SKM-1 (cell line): ENCODE measurements around the gene CFAP410.
"Not testable (repeated sequence)": the region's sequence is repeated elsewhere in the genome, so short reads cannot be mapped to it uniquely, and the experiment has no call there.

Source experiments
- DNase-seq: peaks from one replicate; lab custom pipeline; 2025; ENCODE audit not compliant: unreplicated experiment; lab: John Stamatoyannopoulos, UW

Gene CFAP410

GRCh38 chr21:44318489-44319285 is 20.5 kb downstream of the CFAP410 start:
- no peak for DNase-seq

- no peak for DNase-seq
These were observed 21.3 kb downstream of the CFAP410 start for GRCh38 chr21:44317871-44318270.

GRCh38 chr21:44317241-44317782 is 21.9 kb downstream of the CFAP410 start:
- no peak for DNase-seq

- DNase-seq, result no peak
These were observed 22.8 kb downstream of the CFAP410 start for GRCh38 chr21:44316277-44316900.

- DNase-seq, result no peak
These were observed 23.4 kb downstream of the CFAP410 start for GRCh38 chr21:44315691-44316203.

GRCh38 chr21:44314561-44314960 is 24.6 kb downstream of the CFAP410 start:
- DNase-seq, result no peak

- DNase-seq, result no peak
These were observed 25.1 kb downstream of the CFAP410 start for GRCh38 chr21:44314128-44314527.

GRCh38 chr21:44313451-44313850 is 25.7 kb downstream of the CFAP410 start:
- DNase-seq, result no peak

GRCh38 chr21:44312716-44313115 is 26.5 kb downstream of the CFAP410 start:
- no peak for DNase-seq

GRCh38 chr21:44312089-44312488 is 27.1 kb downstream of the CFAP410 start:
- DNase-seq, result no peak

GRCh38 chr21:44310628-44311507 is 28.3 kb downstream of the CFAP410 start:
- no peak for DNase-seq

- no peak for DNase-seq
These were observed 32.1 kb downstream of the CFAP410 start for GRCh38 chr21:44306936-44307704.

- no peak for DNase-seq
These were observed 33.5 kb downstream of the CFAP410 start for GRCh38 chr21:44305691-44306090.

GRCh38 chr21:44304877-44305293 is 34.3 kb downstream of the CFAP410 start:
- no peak for DNase-seq

- no peak for DNase-seq
These were observed 35.1 kb downstream of the CFAP410 start for GRCh38 chr21:44304011-44304616.

GRCh38 chr21:44303490-44303981 is 35.7 kb downstream of the CFAP410 start:
- no peak for DNase-seq

GRCh38 chr21:44302573-44303401 is 36.4 kb downstream of the CFAP410 start:
- DNase-seq, result not testable (repeated sequence)

GRCh38 chr21:44301961-44302406 is 37.2 kb downstream of the CFAP410 start:
- DNase-seq, result no peak

- DNase-seq, result no peak
These were observed 38.0 kb downstream of the CFAP410 start for GRCh38 chr21:44301141-44301540.
